ENCODE measurements around the gene GNRHR. TPM values are rescaled to one million over a fixed set of nuclear protein-coding genes. Genes with fewer than 3 reads are reported as not detected.
"Not testable (repeated sequence)": the region's sequence is repeated elsewhere in the genome, so short reads cannot be mapped to it uniquely, and the experiment has no call there.

The GNRHR gene
- total RNA-seq, 4 donors from 2014 or later = not detected

DNA sequence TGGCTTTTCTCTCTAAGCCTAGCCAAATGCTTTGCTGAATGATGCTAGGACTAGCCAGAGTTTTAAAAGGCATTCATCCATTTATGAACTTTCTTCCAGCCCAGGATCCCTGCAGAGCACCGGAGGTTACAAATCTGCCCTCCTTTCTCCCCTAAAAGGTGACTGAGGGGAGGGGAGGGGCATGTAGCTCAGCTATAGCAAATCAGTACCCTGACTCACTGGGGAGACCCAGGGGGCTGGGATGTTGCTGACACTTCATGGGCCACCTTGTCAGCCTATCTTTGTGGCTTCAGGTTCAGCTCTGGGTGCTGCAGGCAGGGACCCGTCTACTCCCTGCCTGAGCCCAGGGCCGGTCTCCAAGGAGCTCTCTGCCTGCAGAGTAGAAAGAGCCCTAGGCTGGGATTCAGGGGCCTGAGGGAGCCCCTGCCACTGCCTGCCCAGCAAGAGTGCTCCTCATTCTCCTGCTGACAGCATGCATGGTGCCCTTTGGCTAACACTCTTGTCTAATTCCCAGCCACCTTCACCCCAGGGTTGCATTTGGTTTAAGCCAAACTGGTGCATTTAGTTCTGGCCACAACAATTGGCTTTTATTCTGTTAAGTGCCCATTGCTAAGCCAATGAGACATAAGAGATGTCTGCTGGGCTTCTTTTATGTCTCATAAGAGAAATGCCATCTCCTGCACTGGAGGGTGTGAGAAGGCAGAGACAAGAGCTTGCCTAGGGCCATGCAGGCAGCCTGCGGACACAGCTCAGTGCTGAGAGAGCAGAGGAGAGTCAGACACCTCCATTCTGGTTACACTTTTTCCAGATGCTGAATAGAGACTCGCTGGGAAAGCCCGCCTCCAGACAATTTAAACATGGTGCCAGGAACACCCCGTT lies 41.3 kb downstream of the GNRHR start:
- Histone ChIP-seq H3K9me3 (no peaks in the 10 kb centered on the region), H3K4me3 (no peak overlapping the region), H3K36me3 (peaks cover 0 to 29% (median 0%) of the 10 kb centered on the region in 3 donors), H3K4me1 (no peaks in the 10 kb centered on the region), H3K27ac (no peak overlapping the region), H3K27me3 (no peaks in the 10 kb centered on the region)
- no peak for DNase-seq (ENCODE audit: low spot score in 2 of 2)
- 81 to 86% methylated on average over 7 of the region's 7 CpGs for WGBS, 2 donors
- no peak for TF ChIP-seq EP300 (IDR thresholded peaks at IDR 0.05)
- no peak for TF ChIP-seq POLR2A (IDR thresholded peaks at IDR 0.05)
- TF ChIP-seq, protein P1, sequence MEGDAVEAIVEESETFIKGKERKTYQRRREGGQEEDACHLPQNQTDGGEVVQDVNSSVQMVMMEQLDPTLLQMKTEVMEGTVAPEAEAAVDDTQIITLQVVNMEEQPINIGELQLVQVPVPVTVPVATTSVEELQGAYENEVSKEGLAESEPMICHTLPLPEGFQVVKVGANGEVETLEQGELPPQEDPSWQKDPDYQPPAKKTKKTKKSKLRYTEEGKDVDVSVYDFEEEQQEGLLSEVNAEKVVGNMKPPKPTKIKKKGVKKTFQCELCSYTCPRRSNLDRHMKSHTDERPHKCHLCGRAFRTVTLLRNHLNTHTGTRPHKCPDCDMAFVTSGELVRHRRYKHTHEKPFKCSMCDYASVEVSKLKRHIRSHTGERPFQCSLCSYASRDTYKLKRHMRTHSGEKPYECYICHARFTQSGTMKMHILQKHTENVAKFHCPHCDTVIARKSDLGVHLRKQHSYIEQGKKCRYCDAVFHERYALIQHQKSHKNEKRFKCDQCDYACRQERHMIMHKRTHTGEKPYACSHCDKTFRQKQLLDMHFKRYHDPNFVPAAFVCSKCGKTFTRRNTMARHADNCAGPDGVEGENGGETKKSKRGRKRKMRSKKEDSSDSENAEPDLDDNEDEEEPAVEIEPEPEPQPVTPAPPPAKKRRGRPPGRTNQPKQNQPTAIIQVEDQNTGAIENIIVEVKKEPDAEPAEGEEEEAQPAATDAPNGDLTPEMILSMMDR (IDR thresholded peaks at IDR 0.05) = no peak

DNA sequence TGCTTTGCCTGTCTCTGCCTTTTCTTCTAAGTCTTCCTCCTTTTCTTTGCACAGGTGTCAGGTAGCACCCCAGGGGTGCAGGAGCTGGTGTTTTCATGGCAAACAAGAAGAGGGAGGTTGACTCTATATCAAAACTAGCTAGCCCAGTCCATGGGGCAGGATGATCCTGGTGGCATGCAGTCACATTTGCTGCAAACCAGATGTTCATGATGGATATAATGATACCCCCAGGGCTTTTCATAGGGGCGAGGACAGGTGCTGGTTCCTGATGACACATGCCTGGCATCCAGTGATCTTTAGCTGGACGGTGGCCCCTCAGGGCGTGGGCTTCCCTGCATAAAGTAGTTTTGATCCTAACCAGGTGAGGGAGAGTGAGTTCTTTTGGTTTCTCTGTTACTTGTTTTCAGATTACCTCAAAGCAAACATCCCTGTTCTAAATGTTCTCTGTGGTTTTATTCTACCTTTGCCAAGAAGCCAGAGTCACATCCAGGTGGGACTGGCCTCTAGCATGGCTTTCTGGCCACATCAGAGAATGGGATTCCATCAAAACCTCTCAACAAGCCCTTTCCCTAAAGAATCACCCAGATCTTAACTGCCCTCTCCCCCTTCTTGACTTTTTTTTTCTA lies 42.1 kb downstream of the GNRHR start:
- H3K36me3 ChIP-seq = peaks cover 0 to 26% (median 0%) of the 10 kb centered on the region in 3 donors
- 77 to 80% methylated on average over 3 of the region's 3 CpGs for WGBS, 2 donors
- no peaks in the 10 kb centered on the region for H3K27me3 ChIP-seq
- no peaks in the 10 kb centered on the region for H3K4me1 ChIP-seq
- no peak overlapping the region for H3K27ac ChIP-seq
- H3K4me3 ChIP-seq = no peak overlapping the region
- H3K9me3 ChIP-seq = no peaks in the 10 kb centered on the region
- TF ChIP-seq EP300 (IDR thresholded peaks at IDR 0.05) (no peak), POLR2A (IDR thresholded peaks at IDR 0.05) (no peak)
- TF ChIP-seq, protein P1 (IDR thresholded peaks at IDR 0.05) = no peak
- no peak for DNase-seq (ENCODE audit: low spot score in 2 of 2)

DNA sequence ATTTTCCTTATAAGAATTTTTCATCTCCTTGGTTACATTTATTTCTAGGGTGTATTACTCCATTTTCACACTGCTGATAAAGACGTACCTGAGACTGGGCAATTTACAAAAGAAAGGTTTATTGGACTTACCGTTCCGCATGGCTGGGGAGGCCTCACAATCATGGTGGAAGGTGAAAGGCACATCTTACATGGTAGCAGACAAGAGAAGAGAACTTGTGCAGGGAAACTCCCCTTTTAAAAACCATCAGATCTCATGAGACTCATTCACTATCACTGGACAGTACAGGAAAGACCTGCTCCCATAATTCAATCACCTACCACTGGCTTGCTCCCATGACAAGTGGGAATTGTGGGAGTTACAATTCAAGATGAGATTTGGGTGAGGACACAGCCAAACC lies 47.5 kb downstream of the GNRHR start:
- DNase-seq (ENCODE audit: low spot score in 2 of 2); H3K4me1 ChIP-seq; H3K4me3 ChIP-seq; H3K36me3 ChIP-seq; H3K27me3 ChIP-seq; H3K27ac ChIP-seq; H3K9me3 ChIP-seq: not testable (repeated sequence)
- WGBS, 2 donors = 93 to 95% methylated on average over 3 of the region's 3 CpGs

DNA sequence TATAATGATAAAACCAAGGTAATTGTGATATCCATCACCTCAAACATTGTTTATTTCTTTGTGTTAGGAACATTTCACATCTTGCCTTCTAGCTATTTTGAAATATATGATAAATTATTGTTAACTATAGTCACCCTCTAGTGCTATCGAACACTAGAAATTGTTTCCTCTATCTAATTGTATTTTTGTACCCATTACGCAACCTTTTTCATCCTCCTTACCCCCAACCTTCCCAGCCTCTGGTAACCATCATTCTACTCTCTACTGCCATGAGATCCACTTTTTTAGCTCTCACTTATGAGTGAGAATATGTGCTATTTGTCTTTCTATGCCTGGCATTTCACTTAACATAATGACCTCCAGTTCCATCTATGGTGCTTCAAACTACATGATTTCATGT lies 49.3 kb downstream of the GNRHR start:
- no peak for TF ChIP-seq POLR2A (IDR thresholded peaks at IDR 0.05)
- TF ChIP-seq, protein P1 (IDR thresholded peaks at IDR 0.05) = no peak
- no peak for TF ChIP-seq EP300 (IDR thresholded peaks at IDR 0.05)
- Histone ChIP-seq H3K4me3 (no peak overlapping the region), H3K4me1 (peaks cover 0 to 15% (median 6%) of the 10 kb centered on the region in 4 donors), H3K27ac (no peak overlapping the region), H3K27me3 (no peaks in the 10 kb centered on the region), H3K36me3 (no peaks in the 10 kb centered on the region), H3K9me3 (no peaks in the 10 kb centered on the region)
- DNase-seq (ENCODE audit: low spot score in 2 of 2) = no peak
- WGBS, 2 donors = 72 to 92% methylated on average over 2 of the region's 2 CpGs

DNA sequence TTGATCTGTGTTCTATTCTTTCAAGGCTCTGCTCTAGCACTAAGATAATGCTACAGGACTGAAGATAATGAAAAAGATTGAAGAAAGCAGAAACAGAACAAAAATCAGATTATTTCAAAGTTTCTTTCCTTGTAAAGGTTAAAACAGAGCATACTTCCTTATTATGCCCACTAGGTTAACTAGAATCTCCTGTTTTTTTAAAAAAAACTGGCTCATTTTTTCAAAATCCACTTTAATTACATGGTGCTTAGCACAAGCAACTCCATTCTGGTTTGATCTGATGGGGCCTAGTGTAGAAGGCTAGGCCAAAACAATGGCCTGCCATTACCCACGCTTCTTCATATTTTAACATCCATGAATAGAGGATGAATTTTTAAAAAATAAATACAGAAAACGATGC lies 52.0 kb downstream of the GNRHR start:
- Histone ChIP-seq H3K9me3 (no peaks in the 10 kb centered on the region), H3K36me3 (no peaks in the 10 kb centered on the region), H3K27ac (no peak overlapping the region), H3K4me1 (peaks cover 0 to 24% (median 8%) of the 10 kb centered on the region in 4 donors), H3K4me3 (peak overlapping the region in 2 of 4 donors; percentile 81 to 98), H3K27me3 (no peaks in the 10 kb centered on the region)
- TF ChIP-seq, protein P1 (IDR thresholded peaks at IDR 0.05) = no peak
- TF ChIP-seq EP300 (IDR thresholded peaks at IDR 0.05) (no peak), POLR2A (IDR thresholded peaks at IDR 0.05) (no peak)
- 91% methylated on average over 2 of the region's 2 CpGs for WGBS, 2 donors
- DNase-seq (ENCODE audit: low spot score in 2 of 2) = no peak
